Gastroesophageal sphincter (tissue), 4 donors: Measurements from ENCODE around the gene SAMD9L. TPM values are rescaled to one million over a fixed set of nuclear protein-coding genes. Genes with fewer than 3 reads are reported as not detected.

ENCODE experiments used
- ATAC-seq: fragments of 150-250 bp; one replicate; pipeline ENCODE4 v1.9.1; 2016; ENCODE audit warnings: mild to moderate bottlenecking, moderate library complexity
- H3K27ac ChIP-seq, 4 donors: fragments of 200-600 bp; sonication (generic) in 3 of 4; 1 replicate in 3 of 4; 2 replicates in 1 of 4; pipeline ENCODE4 v1.5.1; 2016 to 2019
- H3K27me3 ChIP-seq: fragments of 200-600 bp; sonication (generic); one replicate; pipeline ENCODE4 v1.5.1; 2019
- H3K36me3 ChIP-seq, 2 donors: fragments of 200-600 bp; sonication (generic); one replicate each; pipeline ENCODE4 v1.5.1; 2019; ENCODE audit warnings: control low read depth in 1 of 2
- H3K4me1 ChIP-seq, 3 donors: fragments of 200-600 bp; sonication (generic); 1 replicate in 2 of 3; 2 replicates in 1 of 3; pipeline ENCODE4 v1.5.1; 2016 to 2019; ENCODE audit warnings: control low read depth in 2 of 3
- H3K4me3 ChIP-seq, 2 donors: fragments of 200-600 bp; sonication (generic); one replicate each; pipeline ENCODE4 v1.5.1; 2019; ENCODE audit warnings: mild to moderate bottlenecking in 1 of 2, moderate library complexity in 1 of 2
- H3K9me3 ChIP-seq, 3 donors: fragments of 200-600 bp; sonication (generic); one replicate each; pipeline ENCODE4 v1.5.1; 2017 to 2019; ENCODE audit warnings: control low read depth in 2 of 3
- EP300 ChIP-seq: sonication (generic); formaldehyde crosslinking; IDR thresholded peaks from one replicate; pipeline ENCODE4 v1.6.1; 2017; ENCODE audit warnings: antibody characterized with exemption, mild to moderate bottlenecking
- POLR2A ChIP-seq, 2 donors: fragments of 450-650 bp; IDR thresholded peaks; one replicate each; pipeline ENCODE4 v1.6.1; 2017; ENCODE audit warnings: antibody characterized with exemption in 2 of 2, mild to moderate bottlenecking in 2 of 2, moderate library complexity in 1 of 2
- POLR2AphosphoS5 ChIP-seq: sonication (generic); formaldehyde crosslinking; IDR thresholded peaks from one replicate; pipeline ENCODE4 v1.6.1; 2017; ENCODE audit warnings: antibody characterized with exemption
- WGBS, 2 donors: methylation state at CpG; one replicate each; pipeline ENCODE4 v1.1.5; 2018; ENCODE audit warnings: low coverage in 1 of 2; 5-methylcytosine and 5-hydroxymethylcytosine counted together
- total RNA-seq, 4 donors: library from RNA; depleted of rRNA; stranded (reverse); fragments of >200 nt; gene quantifications; one replicate each; pipeline ENCODE4 v1.1.0, GENCODE V29; 2016
- TF ChIP-seq, protein P1 (sequence below), 4 experiments: fragments of 200-600 bp in 2 of 4; fragments of 450-650 bp in 2 of 4; sonication (generic) in 1 of 4; IDR thresholded peaks; one replicate each; pipeline ENCODE4 v1.5.1; 2017 to 2019; ENCODE audit warnings: antibody characterized with exemption in 4 of 4, mild to moderate bottlenecking in 2 of 4, moderate library complexity in 2 of 4

SAMD9L gene
- 1 to 10 TPM; 4.4 to 6.7 (median 5.4) TPM for total RNA-seq

DNA sequence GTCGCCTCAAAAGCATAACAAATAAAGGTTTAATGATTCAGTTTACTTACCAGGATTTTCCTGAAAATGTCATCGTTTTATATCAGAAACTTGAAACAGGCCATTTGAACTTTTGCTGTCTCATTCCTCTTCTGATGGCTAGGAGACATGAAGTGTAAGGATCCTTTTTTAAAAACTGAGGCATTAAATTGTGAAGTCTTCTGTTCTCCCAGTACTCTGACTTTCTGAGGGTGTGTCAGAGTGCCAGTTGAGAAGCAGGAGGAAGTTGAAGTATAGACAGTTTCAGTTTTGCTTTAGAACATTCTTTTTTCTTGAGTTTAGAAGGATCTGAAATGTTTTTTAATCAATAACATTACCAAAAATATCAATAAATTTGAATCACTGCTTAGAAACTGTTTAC, at the start of gene SAMD9L:
Gene SAMD9L (minus strand): TSS at position 242 of the 400 bp plus-strand sequence. CDS start 12,414 bp downstream, outside the sequence.
- WGBS, 2 donors: 27 to 38% methylated on average over 2 of the region's 2 CpGs
- Histone ChIP-seq H3K4me1 (peaks cover 0 to 9% (median 0%) of the 10 kb centered on the region in 3 donors), H3K27me3 (no peaks in the 10 kb centered on the region), H3K36me3 (peaks cover 0 to 22% of the 10 kb centered on the region in 2 donors), H3K9me3 (no peaks in the 10 kb centered on the region), H3K27ac (peak within 1 kb of the TSS in 3 of 4 donors; percentile 27 to 44 (median 39)), H3K4me3 (peak within 1 kb of the TSS; percentile 47 to 59)
- no peak for ATAC-seq
- TF ChIP-seq POLR2AphosphoS5 (no peak), EP300 (no peak), POLR2A (IDR thresholded peaks at IDR 0.05) (no peak)
- TF ChIP-seq, protein P1, sequence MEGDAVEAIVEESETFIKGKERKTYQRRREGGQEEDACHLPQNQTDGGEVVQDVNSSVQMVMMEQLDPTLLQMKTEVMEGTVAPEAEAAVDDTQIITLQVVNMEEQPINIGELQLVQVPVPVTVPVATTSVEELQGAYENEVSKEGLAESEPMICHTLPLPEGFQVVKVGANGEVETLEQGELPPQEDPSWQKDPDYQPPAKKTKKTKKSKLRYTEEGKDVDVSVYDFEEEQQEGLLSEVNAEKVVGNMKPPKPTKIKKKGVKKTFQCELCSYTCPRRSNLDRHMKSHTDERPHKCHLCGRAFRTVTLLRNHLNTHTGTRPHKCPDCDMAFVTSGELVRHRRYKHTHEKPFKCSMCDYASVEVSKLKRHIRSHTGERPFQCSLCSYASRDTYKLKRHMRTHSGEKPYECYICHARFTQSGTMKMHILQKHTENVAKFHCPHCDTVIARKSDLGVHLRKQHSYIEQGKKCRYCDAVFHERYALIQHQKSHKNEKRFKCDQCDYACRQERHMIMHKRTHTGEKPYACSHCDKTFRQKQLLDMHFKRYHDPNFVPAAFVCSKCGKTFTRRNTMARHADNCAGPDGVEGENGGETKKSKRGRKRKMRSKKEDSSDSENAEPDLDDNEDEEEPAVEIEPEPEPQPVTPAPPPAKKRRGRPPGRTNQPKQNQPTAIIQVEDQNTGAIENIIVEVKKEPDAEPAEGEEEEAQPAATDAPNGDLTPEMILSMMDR (IDR thresholded peaks at IDR 0.05): no peak

DNA sequence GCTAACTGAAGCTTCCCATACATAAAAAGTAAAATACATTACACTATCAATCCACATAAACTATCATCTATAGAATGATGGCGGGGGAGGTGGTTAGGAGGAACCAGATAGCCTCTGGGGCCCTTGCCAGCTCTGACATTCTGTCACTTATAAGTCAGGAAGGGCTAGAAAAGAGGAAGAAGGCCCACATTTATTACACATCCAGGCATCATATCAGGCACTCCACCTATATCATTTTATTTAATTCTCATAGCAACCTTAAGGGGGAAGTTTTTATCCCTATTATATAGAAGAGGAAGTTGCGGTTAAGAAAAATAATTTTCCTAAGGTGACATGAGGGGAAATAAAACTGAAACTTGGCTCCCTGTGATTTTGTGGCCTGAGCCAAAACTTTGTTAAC, 48.2 kb upstream of the SAMD9L start:
- Histone ChIP-seq H3K4me3 (no peak overlapping the region), H3K9me3 (no peaks in the 10 kb centered on the region), H3K4me1 (no peaks in the 10 kb centered on the region), H3K36me3 (no peaks in the 10 kb centered on the region), H3K27me3 (no peaks in the 10 kb centered on the region), H3K27ac (no peak overlapping the region)
- 81 to 100% methylated on average over 2 of the region's 2 CpGs for WGBS, 2 donors
- ATAC-seq: no peak
- TF ChIP-seq EP300 (no peak), POLR2AphosphoS5 (no peak), POLR2A (IDR thresholded peaks at IDR 0.05) (no peak)
- TF ChIP-seq, protein P1 (IDR thresholded peaks at IDR 0.05): no peak

DNA sequence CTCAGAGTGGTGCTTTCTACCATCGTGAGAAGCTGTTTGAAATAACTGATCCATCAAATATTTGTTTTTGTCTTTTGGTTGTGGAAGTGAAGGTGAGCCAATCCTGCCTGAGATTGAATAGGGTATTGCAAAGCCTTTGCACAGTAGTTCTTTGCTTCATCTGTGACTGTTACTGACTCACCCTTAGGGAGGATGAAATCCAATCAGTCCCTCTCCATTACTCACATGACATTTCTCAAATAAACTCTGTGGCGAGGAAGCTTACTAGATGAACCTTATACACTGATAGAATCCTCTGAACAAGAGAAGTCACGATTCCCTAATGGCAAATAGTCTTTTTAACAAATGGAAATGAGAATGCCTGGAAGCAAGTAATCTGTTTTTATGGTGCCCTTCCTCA, 46.2 kb upstream of the SAMD9L start:
- Histone ChIP-seq H3K4me3 (no peak overlapping the region), H3K27me3 (no peaks in the 10 kb centered on the region), H3K9me3 (no peaks in the 10 kb centered on the region), H3K4me1 (no peaks in the 10 kb centered on the region), H3K36me3 (no peaks in the 10 kb centered on the region), H3K27ac (no peak overlapping the region)
- WGBS, 2 donors: 38 to 45% methylated on average over 3 of the region's 3 CpGs
- TF ChIP-seq, protein P1 (IDR thresholded peaks at IDR 0.05): no peak
- no peak for TF ChIP-seq POLR2A (IDR thresholded peaks at IDR 0.05)
- TF ChIP-seq POLR2AphosphoS5: no peak
- TF ChIP-seq EP300: no peak
- ATAC-seq: no peak

- WGBS, 2 donors: 55 to 68% methylated on average over 6 of the region's 6 CpGs
- H3K4me1 ChIP-seq: no peaks in the 10 kb centered on the region
- no peaks in the 10 kb centered on the region for H3K9me3 ChIP-seq
- no peak for ATAC-seq
- no peaks in the 10 kb centered on the region for H3K36me3 ChIP-seq
- no peak overlapping the region for H3K27ac ChIP-seq
- H3K4me3 ChIP-seq: no peak overlapping the region
- H3K27me3 ChIP-seq: no peaks in the 10 kb centered on the region
- TF ChIP-seq POLR2AphosphoS5: no peak
- TF ChIP-seq, protein P1 (IDR thresholded peaks at IDR 0.05): no peak
Measured at GRCh38 chr7:93188870-93189634, 40.9 kb upstream of the SAMD9L start.

GRCh38 chr7:93185303-93186027, 37.3 kb upstream of the SAMD9L start:
- no peak overlapping the region for H3K4me3 ChIP-seq
- WGBS, 2 donors: 42% methylated on average over 1 of the region's 1 CpG; no CpG with 5 or more reads in 1 of the 2 donors
- H3K4me1 ChIP-seq: no peaks in the 10 kb centered on the region
- no peak for ATAC-seq
- TF ChIP-seq POLR2AphosphoS5 (no peak), EP300 (no peak), POLR2A (IDR thresholded peaks at IDR 0.05) (no peak)
- TF ChIP-seq, protein P1 (IDR thresholded peaks at IDR 0.05): no peak
- H3K9me3 ChIP-seq: no peaks in the 10 kb centered on the region
- no peaks in the 10 kb centered on the region for H3K27me3 ChIP-seq
- no peak overlapping the region for H3K27ac ChIP-seq
- H3K36me3 ChIP-seq: no peaks in the 10 kb centered on the region
